SU-DHL-6 (cell line): ENCODE data around the gene MCM5.

Source experiments
- EZH2phosphoT487 ChIP-seq: fragments of 200-600 bp; sonication (generic), shearing (Covaris generic); conservative IDR thresholded peaks from 2 replicates; pipeline ENCODE4 v1.6.1; 2018; ENCODE audit warnings: mild to moderate bottlenecking, antibody characterized with exemption, low read length, moderate library complexity, mixed read lengths
- TF ChIP-seq, protein P1 (sequence below): fragments of 200-600 bp; sonication (generic); IDR thresholded peaks from one replicate; pipeline ENCODE4 v1.5.1; 2017; ENCODE audit warnings: antibody characterized with exemption, mild to moderate bottlenecking, low read length, moderate library complexity; ENCODE audit not compliant: insufficient read depth, poor library complexity, severe bottlenecking

GRCh38 chr22:35407362-35407761 lies 7.4 kb downstream of the MCM5 start:
- TF ChIP-seq EZH2phosphoT487: no peak
- TF ChIP-seq, protein P1, sequence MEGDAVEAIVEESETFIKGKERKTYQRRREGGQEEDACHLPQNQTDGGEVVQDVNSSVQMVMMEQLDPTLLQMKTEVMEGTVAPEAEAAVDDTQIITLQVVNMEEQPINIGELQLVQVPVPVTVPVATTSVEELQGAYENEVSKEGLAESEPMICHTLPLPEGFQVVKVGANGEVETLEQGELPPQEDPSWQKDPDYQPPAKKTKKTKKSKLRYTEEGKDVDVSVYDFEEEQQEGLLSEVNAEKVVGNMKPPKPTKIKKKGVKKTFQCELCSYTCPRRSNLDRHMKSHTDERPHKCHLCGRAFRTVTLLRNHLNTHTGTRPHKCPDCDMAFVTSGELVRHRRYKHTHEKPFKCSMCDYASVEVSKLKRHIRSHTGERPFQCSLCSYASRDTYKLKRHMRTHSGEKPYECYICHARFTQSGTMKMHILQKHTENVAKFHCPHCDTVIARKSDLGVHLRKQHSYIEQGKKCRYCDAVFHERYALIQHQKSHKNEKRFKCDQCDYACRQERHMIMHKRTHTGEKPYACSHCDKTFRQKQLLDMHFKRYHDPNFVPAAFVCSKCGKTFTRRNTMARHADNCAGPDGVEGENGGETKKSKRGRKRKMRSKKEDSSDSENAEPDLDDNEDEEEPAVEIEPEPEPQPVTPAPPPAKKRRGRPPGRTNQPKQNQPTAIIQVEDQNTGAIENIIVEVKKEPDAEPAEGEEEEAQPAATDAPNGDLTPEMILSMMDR: no peak
